CD14-positive monocyte (primary cell): Measurements from ENCODE around the gene ENTHD1. TPM values are rescaled to one million over a fixed set of nuclear protein-coding genes. Genes with fewer than 3 reads are reported as not detected.

Experiments used
- DNase-seq, 3 donors: peaks; one replicate each; pipeline ENCODE4 v3.0.0-alpha.2; 2011 to 2022
- H2AFZ ChIP-seq: 2 replicates; pipeline ENCODE4 v1.6.0; 2012; ENCODE audit warnings: mild to moderate bottlenecking, low read depth, low read length, inconsistent platforms; ENCODE audit not compliant: insufficient read depth, poor library complexity, severe bottlenecking
- H3K27ac ChIP-seq, 2 donors: 1 replicate in 1 of 2; 2 replicates in 1 of 2; pipeline ENCODE4 v1.5.1; 2012 to 2013; ENCODE audit warnings: low read length in 2 of 2, control low read depth in 1 of 2, inconsistent platforms in 1 of 2, low read depth in 1 of 2, mild to moderate bottlenecking in 1 of 2
- H3K27me3 ChIP-seq, 2 donors: one replicate each; pipeline versions ENCODE4 v1.6.0 to v1.6.1; 2011 to 2013; ENCODE audit warnings: low read length in 2 of 2; ENCODE audit not compliant: control insufficient read depth in 2 of 2, insufficient read depth in 2 of 2
- H3K36me3 ChIP-seq, 2 donors: replicated peaks in 1 of 2; 1 replicate in 1 of 2; 2 replicates in 1 of 2; pipeline versions ENCODE4 v1.5.1 to v1.6.1; 2012 to 2013; ENCODE audit warnings: low read length in 2 of 2, control low read depth in 1 of 2, inconsistent platforms in 1 of 2, mild to moderate bottlenecking in 1 of 2; ENCODE audit not compliant: insufficient read depth in 2 of 2, control insufficient read depth in 1 of 2
- H3K4me1 ChIP-seq, 2 donors: 1 replicate in 1 of 2; 2 replicates in 1 of 2; pipeline versions ENCODE4 v1.5.1 to v1.6.1; 2012 to 2013; ENCODE audit warnings: low read length in 2 of 2, control low read depth in 1 of 2, inconsistent platforms in 1 of 2, mild to moderate bottlenecking in 1 of 2, moderate library complexity in 1 of 2; ENCODE audit not compliant: insufficient read depth in 2 of 2, control insufficient read depth in 1 of 2
- H3K4me2 ChIP-seq: replicated peaks from 2 replicates; pipeline ENCODE3; 2012; ENCODE audit warnings: low read length, moderate library complexity, mild to moderate bottlenecking; ENCODE audit not compliant: poor library complexity, severe bottlenecking; ENCODE audit errors: extremely low read depth
- H3K4me3 ChIP-seq, 3 experiments: fragments of 200-600 bp in 1 of 3; sonication (generic) in 1 of 3; replicated peaks in 1 of 3; 1 replicate in 2 of 3; 2 replicates in 1 of 3; pipeline ENCODE4 v1.5.1; 2011 to 2013; ENCODE audit warnings: low read length in 3 of 3, mild to moderate bottlenecking in 3 of 3, control low read depth in 2 of 3, low read depth in 2 of 3, inconsistent platforms in 1 of 3, moderate library complexity in 1 of 3
- H3K79me2 ChIP-seq: 2 replicates; pipeline ENCODE4 v1.6.0; 2012; ENCODE audit warnings: mild to moderate bottlenecking, control low read depth, inconsistent platforms, low read length, moderate library complexity; ENCODE audit not compliant: insufficient read depth
- H3K9ac ChIP-seq: 2 replicates; pipeline ENCODE4 v1.6.0; 2017; ENCODE audit warnings: low read length, mild to moderate bottlenecking; ENCODE audit not compliant: insufficient read depth, poor library complexity, severe bottlenecking
- H3K9me3 ChIP-seq, 2 donors: replicated peaks in 1 of 2; 1 replicate in 1 of 2; 2 replicates in 1 of 2; pipeline versions ENCODE4 v1.5.1 to v1.6.1; 2012 to 2013; ENCODE audit warnings: low read length in 2 of 2, control low read depth in 1 of 2; ENCODE audit not compliant: control insufficient read depth in 1 of 2, insufficient read depth in 1 of 2
- H4K20me1 ChIP-seq: 2 replicates; pipeline ENCODE4 v1.6.0; 2012; ENCODE audit warnings: mild to moderate bottlenecking, low read length, control low read depth, moderate library complexity; ENCODE audit not compliant: insufficient read depth
- H3K27ac Mint-ChIP-seq, 7 donors: one replicate each; pipeline ENCODE4 v1.8.0; 2020; ENCODE audit warnings: mild to moderate bottlenecking in 7 of 7, mixed read lengths in 7 of 7, moderate library complexity in 6 of 7, inconsistent platforms in 2 of 7
- H3K27me3 Mint-ChIP-seq, 3 donors: one replicate each; pipeline ENCODE4 v1.8.0; 2021 to 2022; ENCODE audit warnings: low read depth in 3 of 3, mild to moderate bottlenecking in 3 of 3, mixed read lengths in 3 of 3, moderate library complexity in 3 of 3, inconsistent platforms in 1 of 3
- H3K36me3 Mint-ChIP-seq, 2 donors: one replicate each; pipeline ENCODE4 v1.8.0; 2020; ENCODE audit warnings: mixed read lengths in 2 of 2, inconsistent platforms in 1 of 2, mild to moderate bottlenecking in 1 of 2
- H3K4me1 Mint-ChIP-seq: one replicate; pipeline ENCODE4 v1.8.0; 2020; ENCODE audit warnings: mild to moderate bottlenecking, mixed read lengths
- H3K4me3 Mint-ChIP-seq, 2 donors: one replicate each; pipeline ENCODE4 v1.8.0; 2020; ENCODE audit warnings: mild to moderate bottlenecking in 2 of 2, mixed read lengths in 2 of 2, moderate library complexity in 1 of 2
- H3K9me3 Mint-ChIP-seq, 7 donors: one replicate each; pipeline ENCODE4 v1.8.0; 2020 to 2022; ENCODE audit warnings: mixed read lengths in 7 of 7, mild to moderate bottlenecking in 6 of 7, moderate library complexity in 6 of 7, inconsistent platforms in 2 of 7
- WGBS: methylation state at CpG from one replicate; pipeline ENCODE4 v1.1.5; 2013; ENCODE audit warnings: missing lambda C conversion rate; ENCODE audit not compliant: insufficient coverage; 5-methylcytosine and 5-hydroxymethylcytosine counted together
- intact Hi-C, 2 donors: fragments of 100-400 bp; cut with micrococcal nuclease; formaldehyde crosslinking; loops; one replicate each; pipeline versions ENCODE4 v1.15.0 to v1.15.1; 2023
- polyA plus RNA-seq, 3 donors: library from polyadenylated mRNA; depleted of rRNA in 1 of 3; unstranded in 2 of 3; stranded (reverse) in 1 of 3; fragments of 300-500 nt in 2 of 3; fragments of >200 nt in 1 of 3; fragmentation: Illumina TruSeq in 2 of 3; gene quantifications; 1 replicate in 2 of 3; 2 replicates in 1 of 3; pipeline ENCODE4 v1.2.3, GENCODE V29; 2012 to 2021
- TF ChIP-seq, protein P1 (sequence below): fragments of 200-600 bp; IDR thresholded peaks from one replicate; pipeline ENCODE4 v1.8.0; 2022; ENCODE audit warnings: antibody characterized with exemption, mild to moderate bottlenecking

The ENTHD1 gene
- polyA plus RNA-seq, 3 donors: not detected

DNA sequence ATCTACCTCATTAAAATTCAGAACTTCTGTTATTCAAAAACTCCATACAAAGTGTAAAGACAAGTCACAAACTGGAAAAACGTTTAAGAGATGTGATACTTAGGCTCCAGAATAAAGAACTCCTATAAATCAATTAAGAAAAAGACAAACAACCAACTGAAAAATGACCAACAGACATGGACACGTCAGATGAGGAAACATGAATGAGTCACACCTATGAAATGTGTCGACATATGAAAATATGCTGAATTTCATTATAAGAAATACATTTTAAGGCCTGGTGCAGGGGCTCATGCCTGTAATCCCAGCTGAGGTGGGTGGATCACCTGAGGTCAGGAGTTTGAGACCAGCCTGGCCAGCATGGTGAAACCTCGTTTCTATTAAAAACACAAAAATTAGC is 78.7 kb downstream of the ENTHD1 start:
- no peaks in the 10 kb centered on the region for H3K4me1 ChIP-seq
- H3K4me3 ChIP-seq: no peak overlapping the region
- Mint-ChIP-seq H3K4me3 (no peak overlapping the region), H3K36me3 (no peaks in the 10 kb centered on the region), H3K27me3 (peaks cover 3 to 13% (median 6%) of the 10 kb centered on the region in 3 donors), H3K9me3 (no peaks in the 10 kb centered on the region), H3K4me1 (peaks cover 11% of the 10 kb centered on the region), H3K27ac (no peak overlapping the region)
- no peak overlapping the region for H3K4me2 ChIP-seq
- intact Hi-C loops: no loop called here
- TF ChIP-seq, protein P1, sequence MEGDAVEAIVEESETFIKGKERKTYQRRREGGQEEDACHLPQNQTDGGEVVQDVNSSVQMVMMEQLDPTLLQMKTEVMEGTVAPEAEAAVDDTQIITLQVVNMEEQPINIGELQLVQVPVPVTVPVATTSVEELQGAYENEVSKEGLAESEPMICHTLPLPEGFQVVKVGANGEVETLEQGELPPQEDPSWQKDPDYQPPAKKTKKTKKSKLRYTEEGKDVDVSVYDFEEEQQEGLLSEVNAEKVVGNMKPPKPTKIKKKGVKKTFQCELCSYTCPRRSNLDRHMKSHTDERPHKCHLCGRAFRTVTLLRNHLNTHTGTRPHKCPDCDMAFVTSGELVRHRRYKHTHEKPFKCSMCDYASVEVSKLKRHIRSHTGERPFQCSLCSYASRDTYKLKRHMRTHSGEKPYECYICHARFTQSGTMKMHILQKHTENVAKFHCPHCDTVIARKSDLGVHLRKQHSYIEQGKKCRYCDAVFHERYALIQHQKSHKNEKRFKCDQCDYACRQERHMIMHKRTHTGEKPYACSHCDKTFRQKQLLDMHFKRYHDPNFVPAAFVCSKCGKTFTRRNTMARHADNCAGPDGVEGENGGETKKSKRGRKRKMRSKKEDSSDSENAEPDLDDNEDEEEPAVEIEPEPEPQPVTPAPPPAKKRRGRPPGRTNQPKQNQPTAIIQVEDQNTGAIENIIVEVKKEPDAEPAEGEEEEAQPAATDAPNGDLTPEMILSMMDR: no peak
- DNase-seq: peak; percentile 8 to 33 (median 15)
- H3K79me2 ChIP-seq: no peaks in the 10 kb centered on the region
- 100% methylated on average over 1 of the region's 4 CpGs for WGBS
- no peaks in the 10 kb centered on the region for H4K20me1 ChIP-seq
- no peaks in the 10 kb centered on the region for H3K36me3 ChIP-seq
- no peak overlapping the region for H3K27ac ChIP-seq
- peaks cover 2 to 3% of the 10 kb centered on the region in 2 donors for H3K27me3 ChIP-seq
- no peak overlapping the region for H3K9ac ChIP-seq
- no peak overlapping the region for H2AFZ ChIP-seq
- H3K9me3 ChIP-seq: no peaks in the 10 kb centered on the region

DNA sequence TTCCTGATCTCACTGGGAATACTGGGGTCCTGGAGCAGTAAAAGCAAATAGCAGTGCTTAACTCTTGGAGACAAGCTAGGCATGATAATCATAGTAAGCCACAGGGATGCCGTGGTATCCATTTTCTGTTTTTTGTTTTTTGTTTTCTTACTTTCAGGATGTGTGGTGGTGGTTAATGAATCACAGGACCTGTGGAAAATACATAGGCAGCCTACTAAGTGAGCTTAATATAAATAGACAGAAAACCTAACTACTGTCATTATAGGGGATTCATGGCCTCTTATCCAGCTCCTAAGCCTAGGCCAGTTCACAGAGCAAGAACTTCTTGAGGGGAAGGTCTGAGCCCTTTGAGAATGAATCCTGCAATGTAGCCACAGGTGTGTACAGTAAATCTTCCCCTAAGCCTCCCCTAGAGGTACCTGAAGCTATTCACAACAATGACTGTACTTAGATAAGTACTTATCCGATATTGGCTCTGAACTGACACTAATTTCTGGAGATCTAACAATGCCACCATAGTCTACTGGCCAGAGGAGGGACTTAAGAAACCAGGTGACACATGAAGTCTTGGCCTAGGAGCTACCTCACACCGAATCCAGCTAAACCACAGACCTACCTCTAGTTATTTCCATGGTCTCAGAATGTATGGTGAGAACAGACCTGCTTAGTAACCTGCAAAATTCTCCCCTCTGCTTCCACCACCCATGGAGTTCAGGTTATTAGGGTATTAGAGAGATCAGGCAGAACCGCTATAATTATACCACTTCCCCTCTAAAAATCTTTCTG is 83.6 kb downstream of the ENTHD1 start:
- H4K20me1 ChIP-seq: no peaks in the 10 kb centered on the region
- WGBS: 90% methylated on average over 1 of the region's 4 CpGs

More for the DNA sequence above, 83.6 kb downstream of the ENTHD1 start:
- peaks cover 2 to 5% of the 10 kb centered on the region in 2 donors for H3K27me3 ChIP-seq
- peaks cover 12% of the 10 kb centered on the region for H3K4me1 Mint-ChIP-seq
- peaks cover 10 to 18% (median 18%) of the 10 kb centered on the region in 3 donors for H3K27me3 Mint-ChIP-seq
- H3K4me3 ChIP-seq: no peak overlapping the region
- H3K9me3 ChIP-seq: no peaks in the 10 kb centered on the region
- H3K36me3 Mint-ChIP-seq: no peaks in the 10 kb centered on the region
- no peak overlapping the region for H2AFZ ChIP-seq
- no peak for DNase-seq
- TF ChIP-seq, protein P1: no peak
- H3K4me1 ChIP-seq: no peaks in the 10 kb centered on the region
- H3K9me3 Mint-ChIP-seq: peaks cover 0 to 2% (median 0%) of the 10 kb centered on the region in 7 donors
- no peak overlapping the region for H3K27ac ChIP-seq
- no peak overlapping the region for H3K27ac Mint-ChIP-seq
- intact Hi-C loops: no loop called here
- no peak overlapping the region for H3K4me3 Mint-ChIP-seq
- no peaks in the 10 kb centered on the region for H3K79me2 ChIP-seq
- no peak overlapping the region for H3K9ac ChIP-seq
- H3K4me2 ChIP-seq: no peak overlapping the region
- no peaks in the 10 kb centered on the region for H3K36me3 ChIP-seq
